Epithelial cell of proximal tubule (primary cell): Measurements from ENCODE around the gene IRF8. TPM values are rescaled to one million over a fixed set of nuclear protein-coding genes. Genes with fewer than 3 reads are reported as not detected.

ENCODE experiments used
- DNase-seq: peaks from one replicate; pipeline ENCODE4 v3.0.0-alpha.2; 2011; ENCODE audit warnings: low read depth
- H3K4me3 ChIP-seq: 2 replicates; pipeline ENCODE4 v1.5.1; 2011; ENCODE audit warnings: low read depth, mild to moderate bottlenecking, low read length
- CTCF ChIP-seq: conservative IDR thresholded peaks from 2 replicates; pipeline ENCODE4 v1.5.1; 2012; ENCODE audit warnings: low read depth, mild to moderate bottlenecking, low read length
- total RNA-seq: library from RNA; depleted of rRNA; stranded (reverse); fragments of >200 nt; gene quantifications from 2 replicates; pipeline ENCODE4 v1.2.3, GENCODE V29; 2015

The IRF8 gene
- total RNA-seq, 1 donor from 2014 or later: 0.17 TPM

- no peak for TF ChIP-seq CTCF
- DNase-seq: no peak
- no peak overlapping the region for H3K4me3 ChIP-seq
Observed at GRCh38 chr16:85914423-85914794, 15.4 kb downstream of the IRF8 start.

- no peak for TF ChIP-seq CTCF
- H3K4me3 ChIP-seq: no peak overlapping the region
- DNase-seq: no peak
Observed at GRCh38 chr16:85915125-85915845, 16.3 kb downstream of the IRF8 start.

- DNase-seq: peak; percentile 70
- no peak overlapping the region for H3K4me3 ChIP-seq
- no peak for TF ChIP-seq CTCF
Observed at GRCh38 chr16:85916141-85916890, 17.4 kb downstream of the IRF8 start.

- no peak for DNase-seq
- no peak overlapping the region for H3K4me3 ChIP-seq
- TF ChIP-seq CTCF: peak; percentile 59
Observed at GRCh38 chr16:85917012-85917411, 18.1 kb downstream of the IRF8 start.

- H3K4me3 ChIP-seq: no peak overlapping the region
- DNase-seq: peak; percentile 93
- no peak for TF ChIP-seq CTCF
Observed at GRCh38 chr16:85917959-85918358, 19.0 kb downstream of the IRF8 start.

GRCh38 chr16:85918436-85918835 is 19.5 kb downstream of the IRF8 start:
- no peak for DNase-seq
- no peak for TF ChIP-seq CTCF
- no peak overlapping the region for H3K4me3 ChIP-seq
